Naive thymus-derived CD4-positive, alpha-beta T cell (primary cell): ENCODE measurements around the gene CTBS. TPM values are rescaled to one million over a fixed set of nuclear protein-coding genes. Genes with fewer than 3 reads are reported as not detected.

Source experiments
- ATAC-seq: fragments of 150-1000 bp; cut with Tn5 transposase; 2 replicates; pipeline ENCODE4 v1.10.0; 2021; ENCODE audit warnings: mild to moderate bottlenecking, moderate library complexity
- CTCF ChIA-PET: fragments of 350-600 bp; sonication (Branson Sonifier 250); formaldehyde crosslinking; loops from one replicate; lab custom pipeline; 2021; ENCODE audit warnings: antibody characterized with exemption; lab: Charles Lee
- POLR2A ChIA-PET: fragments of 350-600 bp; sonication (Branson Sonifier 250); formaldehyde crosslinking; loops from one replicate; lab custom pipeline; 2021; ENCODE audit warnings: antibody characterized with exemption, inconsistent platforms; lab: Charles Lee
- DNase-seq, 9 donors: peaks; one replicate each; pipeline versions ENCODE4 v3.0.0 to v3.0.0-alpha.2; 2020 to 2022; ENCODE audit warnings: mixed read lengths in 1 of 9
- H3K27ac ChIP-seq: one replicate; pipeline ENCODE4 v1.7.0; 2013; ENCODE audit warnings: mild to moderate bottlenecking, low read depth, low read length, moderate library complexity
- H3K27me3 ChIP-seq, 2 donors: one replicate each; pipeline ENCODE4 v1.7.0; 2013; ENCODE audit warnings: low read length in 2 of 2, mild to moderate bottlenecking in 2 of 2, moderate library complexity in 2 of 2; ENCODE audit not compliant: control insufficient read depth in 2 of 2, insufficient read depth in 2 of 2
- H3K36me3 ChIP-seq, 3 experiments: 1 replicate in 2 of 3; 2 replicates in 1 of 3; pipeline ENCODE4 v1.7.0; 2013; ENCODE audit warnings: low read length in 3 of 3, mild to moderate bottlenecking in 3 of 3, moderate library complexity in 1 of 3; ENCODE audit not compliant: insufficient read depth in 3 of 3, control insufficient read depth in 2 of 3
- H3K4me1 ChIP-seq, 2 donors: one replicate each; pipeline ENCODE4 v1.7.0; 2013; ENCODE audit warnings: low read length in 2 of 2, mild to moderate bottlenecking in 2 of 2, moderate library complexity in 1 of 2; ENCODE audit not compliant: control insufficient read depth in 2 of 2, insufficient read depth in 2 of 2
- H3K4me3 ChIP-seq: 2 replicates; pipeline ENCODE4 v1.7.0; 2013; ENCODE audit warnings: mild to moderate bottlenecking, low read length
- H3K9me3 ChIP-seq, 3 experiments: 1 replicate in 2 of 3; 2 replicates in 1 of 3; pipeline ENCODE4 v1.7.0; 2013; ENCODE audit warnings: low read length in 3 of 3; ENCODE audit not compliant: control insufficient read depth in 2 of 3
- H3K27ac Mint-ChIP-seq, 9 donors: one replicate each; pipeline ENCODE4 v1.8.0; 2020 to 2022; ENCODE audit warnings: mixed read lengths in 9 of 9, mild to moderate bottlenecking in 8 of 9, moderate library complexity in 5 of 9, inconsistent platforms in 2 of 9
- H3K27me3 Mint-ChIP-seq, 5 donors: one replicate each; pipeline ENCODE4 v1.8.0; 2021 to 2022; ENCODE audit warnings: mixed read lengths in 5 of 5, mild to moderate bottlenecking in 1 of 5
- H3K36me3 Mint-ChIP-seq, 5 donors: one replicate each; pipeline ENCODE4 v1.8.0; 2020 to 2022; ENCODE audit warnings: mixed read lengths in 5 of 5, mild to moderate bottlenecking in 3 of 5, inconsistent platforms in 1 of 5
- H3K4me1 Mint-ChIP-seq, 7 donors: one replicate each; pipeline ENCODE4 v1.8.0; 2020 to 2022; ENCODE audit warnings: mixed read lengths in 7 of 7, mild to moderate bottlenecking in 3 of 7, inconsistent platforms in 1 of 7
- H3K4me3 Mint-ChIP-seq, 10 donors: one replicate each; pipeline ENCODE4 v1.8.0; 2020 to 2022; ENCODE audit warnings: mild to moderate bottlenecking in 10 of 10, mixed read lengths in 10 of 10, moderate library complexity in 6 of 10, inconsistent platforms in 2 of 10
- H3K9me3 Mint-ChIP-seq, 11 donors: one replicate each; pipeline ENCODE4 v1.8.0; 2020 to 2022; ENCODE audit warnings: mixed read lengths in 11 of 11, mild to moderate bottlenecking in 4 of 11, inconsistent platforms in 1 of 11, moderate library complexity in 1 of 11
- intact Hi-C, 2 donors: fragments of 100-400 bp; cut with micrococcal nuclease; formaldehyde crosslinking; loops; one replicate each; pipeline ENCODE4 v1.15.1; 2023
- polyA plus RNA-seq, 2 donors: library from polyadenylated mRNA; unstranded; fragments of 300-500 nt; fragmentation: Illumina TruSeq; gene quantifications; one replicate each; pipeline ENCODE4 v1.2.3, GENCODE V29; 2021
- total RNA-seq, 6 experiments: library from RNA in 5 of 6; stranded (reverse) in 5 of 6; gene quantifications; 1 replicate in 5 of 6; 2 replicates in 1 of 6; pipeline ENCODE4 v1.2.3 and lab custom pipeline; 2021 to 2026

CTBS gene
- total and polyA plus RNA-seq, 7 experiments from 2014 or later, result 13.9 to 26.2 (median 19.0) TPM

DNA sequence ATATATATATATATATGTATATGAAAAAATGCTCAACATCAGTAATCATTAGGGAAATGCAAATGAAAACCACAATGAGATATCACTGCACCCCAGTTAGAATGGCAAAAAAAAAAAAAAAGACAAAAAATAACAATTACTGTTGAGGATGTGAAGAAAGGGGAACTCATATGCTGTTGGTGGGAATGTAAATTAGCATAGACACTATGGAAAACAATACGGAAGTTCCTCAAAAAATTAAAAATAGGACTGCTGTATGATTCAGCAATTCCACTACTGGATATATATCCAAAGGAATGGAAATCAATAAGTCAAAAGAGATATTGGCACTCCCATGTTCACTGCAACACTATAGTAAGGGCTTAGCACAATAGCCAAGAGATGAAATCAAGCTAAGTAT, 41.5 kb upstream of the CTBS start:
- Mint-ChIP-seq H3K27ac (no peak overlapping the region), H3K4me3 (no peak overlapping the region), H3K4me1 (peaks cover 7 to 27% (median 20%) of the 10 kb centered on the region in 7 donors), H3K27me3 (peaks cover 0 to 7% (median 0%) of the 10 kb centered on the region in 5 donors), H3K9me3 (peaks cover 0 to 20% (median 4%) of the 10 kb centered on the region in 11 donors), H3K36me3 (peaks cover 0 to 7% (median 3%) of the 10 kb centered on the region in 5 donors)
- H3K27ac ChIP-seq, result no peak overlapping the region
- H3K9me3 ChIP-seq, result no peaks in the 10 kb centered on the region
- CTCF ChIA-PET, result no interaction called here
- H3K4me3 ChIP-seq, result no peak overlapping the region
- ATAC-seq (no peak), DNase-seq (no peak)
- no peaks in the 10 kb centered on the region for H3K27me3 ChIP-seq
- no peaks in the 10 kb centered on the region for H3K36me3 ChIP-seq
- POLR2A ChIA-PET, result no interaction called here
- intact Hi-C loops, result loop anchor here in 1 of 2 donors (5.0 kb wide), 1 partner anchor 313 kb away; the partner anchor contains the start of gene SAMD13
- peaks cover 3 to 11% of the 10 kb centered on the region in 2 donors for H3K4me1 ChIP-seq

DNA sequence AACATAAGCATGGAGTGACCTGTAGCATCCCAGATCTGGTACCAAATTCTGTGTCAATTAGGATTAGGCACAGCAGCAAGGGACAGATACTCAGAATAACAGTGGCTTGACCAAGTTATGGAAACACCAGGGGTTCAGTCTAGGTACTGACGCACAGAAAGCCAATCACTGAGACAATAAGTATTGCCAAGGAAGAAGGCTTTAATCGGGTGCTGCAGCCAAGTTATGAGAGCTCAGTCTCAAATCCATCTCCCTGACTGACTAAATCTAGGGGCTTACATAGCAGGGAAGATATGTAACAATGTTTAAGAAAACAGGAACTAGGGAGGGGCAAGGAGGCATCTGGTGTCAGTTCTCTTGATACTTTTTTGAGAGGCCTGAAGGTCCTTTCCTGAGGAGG, 39.6 kb upstream of the CTBS start:
- POLR2A ChIA-PET, result interaction anchor here (0.9 to 1.2 kb wide), 3 partner anchors 41 to 178 kb away, joined by 3 read pairs; partner anchors contain the start of gene GNG5
- Histone ChIP-seq H3K4me3 (no peak overlapping the region), H3K36me3 (no peaks in the 10 kb centered on the region), H3K27me3 (no peaks in the 10 kb centered on the region), H3K27ac (no peak overlapping the region), H3K9me3 (no peaks in the 10 kb centered on the region), H3K4me1 (peaks cover 0 to 11% of the 10 kb centered on the region in 2 donors)
- Mint-ChIP-seq H3K9me3 (peaks cover 0 to 21% (median 4%) of the 10 kb centered on the region in 11 donors), H3K4me3 (no peak overlapping the region), H3K27ac (peak overlapping the region in 1 of 9 donors; percentile 7), H3K4me1 (peaks cover 4 to 24% (median 16%) of the 10 kb centered on the region in 7 donors), H3K36me3 (peaks cover 0 to 7% (median 3%) of the 10 kb centered on the region in 5 donors), H3K27me3 (no peaks in the 10 kb centered on the region)
- CTCF ChIA-PET, result no interaction called here
- intact Hi-C loops, result no loop called here
- no peak for ATAC-seq
- no peak for DNase-seq

DNA sequence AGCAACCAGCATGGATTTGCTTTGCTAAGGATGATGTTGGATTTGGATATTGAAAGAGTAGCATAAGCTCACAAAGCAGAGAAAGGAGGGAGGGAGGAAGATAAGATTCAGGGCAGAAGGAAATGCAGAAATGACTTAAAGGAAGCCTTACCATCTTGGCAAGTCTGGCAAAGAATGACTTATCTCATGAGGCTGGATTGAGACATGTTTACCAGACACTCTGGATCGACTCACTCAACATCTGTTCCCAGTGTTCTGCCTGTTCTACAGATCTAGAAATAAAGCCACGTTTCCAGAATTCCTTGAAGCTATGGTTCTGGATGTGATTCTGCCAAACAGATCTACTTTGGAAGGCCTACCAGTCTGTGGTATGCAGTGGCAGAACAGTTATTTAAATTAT, 38.8 kb upstream of the CTBS start:
- Mint-ChIP-seq H3K27ac (peak overlapping the region in 4 of 9 donors; percentile 2 to 91 (median 83)), H3K9me3 (peaks cover 0 to 21% (median 6%) of the 10 kb centered on the region in 11 donors), H3K4me1 (peaks cover 4 to 24% (median 16%) of the 10 kb centered on the region in 7 donors), H3K4me3 (no peak overlapping the region), H3K36me3 (peaks cover 0 to 7% (median 3%) of the 10 kb centered on the region in 5 donors), H3K27me3 (no peaks in the 10 kb centered on the region)
- POLR2A ChIA-PET, result interaction anchor here (0.9 to 2.8 kb wide), 2 partner anchors 39 to 177 kb away, joined by 3 to 20 read pairs; partner anchors contain the start of gene CTBS
- H3K9me3 ChIP-seq, result no peaks in the 10 kb centered on the region
- CTCF ChIA-PET, result interaction anchor here (0.6 to 0.7 kb wide), 2 partner anchors 9 to 20 kb away, joined by 3 to 4 read pairs; no protein-coding TSS in a partner anchor
- no peak for DNase-seq
- H3K4me3 ChIP-seq, result no peak overlapping the region
- H3K36me3 ChIP-seq, result no peaks in the 10 kb centered on the region
- peak overlapping the region; percentile 8 for H3K27ac ChIP-seq
- peaks cover 0 to 11% of the 10 kb centered on the region in 2 donors for H3K4me1 ChIP-seq
- ATAC-seq, result no peak
- no peaks in the 10 kb centered on the region for H3K27me3 ChIP-seq
- intact Hi-C loops, result no loop called here

DNA sequence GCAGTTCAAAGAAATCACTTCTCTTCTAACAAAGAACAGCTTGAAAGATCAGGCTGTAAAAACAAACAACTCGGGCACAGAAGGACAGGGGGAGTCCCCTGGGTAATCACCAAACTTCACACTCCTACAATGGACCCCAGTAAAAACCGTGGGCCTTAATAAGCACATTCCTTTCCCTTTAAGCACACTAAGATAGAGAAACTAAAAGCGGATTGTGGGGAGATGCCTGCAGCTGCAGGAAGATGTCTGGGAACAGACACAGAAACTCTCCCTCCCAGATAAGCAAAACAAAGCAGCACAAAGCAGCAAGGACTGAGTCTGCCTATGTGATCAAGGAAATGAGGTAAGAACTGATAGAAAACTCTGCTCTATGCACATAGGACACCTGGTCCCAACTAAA, 37.6 kb upstream of the CTBS start:
- Histone ChIP-seq H3K4me3 (no peak overlapping the region), H3K36me3 (no peaks in the 10 kb centered on the region), H3K27ac (peak overlapping the region; percentile 60), H3K4me1 (peaks cover 0 to 11% of the 10 kb centered on the region in 2 donors), H3K9me3 (no peaks in the 10 kb centered on the region), H3K27me3 (no peaks in the 10 kb centered on the region)
- DNase-seq (peak in 6 of 9 donors; percentile 15 to 58 (median 26)), ATAC-seq (peak; percentile 90)
- H3K36me3 Mint-ChIP-seq, result peaks cover 0 to 8% (median 4%) of the 10 kb centered on the region in 5 donors
- H3K27me3 Mint-ChIP-seq, result peaks cover 0 to under 1% (median 0%) of the 10 kb centered on the region in 5 donors
- ChIA-PET CTCF (no interaction called here), POLR2A (interaction anchor here (0.7 to 2.8 kb wide), 3 partner anchors 38 to 468 kb away, joined by 3 to 20 read pairs (median 3); partner anchors contain the start of genes CTBS, PRKACB and RPF1)
- peaks cover 0 to 30% (median 7%) of the 10 kb centered on the region in 11 donors for H3K9me3 Mint-ChIP-seq
- H3K4me1 Mint-ChIP-seq, result peaks cover 4 to 24% (median 16%) of the 10 kb centered on the region in 7 donors
- peak overlapping the region in 9 of 10 donors; percentile 43 to 81 (median 61) for H3K4me3 Mint-ChIP-seq
- intact Hi-C loops, result loop anchor here in 1 of 2 donors (2.0 kb wide), 1 partner anchor 37 kb away; the partner anchor contains the start of gene CTBS
- H3K27ac Mint-ChIP-seq, result peak overlapping the region in 8 of 9 donors; percentile 76 to 95 (median 90)

DNA sequence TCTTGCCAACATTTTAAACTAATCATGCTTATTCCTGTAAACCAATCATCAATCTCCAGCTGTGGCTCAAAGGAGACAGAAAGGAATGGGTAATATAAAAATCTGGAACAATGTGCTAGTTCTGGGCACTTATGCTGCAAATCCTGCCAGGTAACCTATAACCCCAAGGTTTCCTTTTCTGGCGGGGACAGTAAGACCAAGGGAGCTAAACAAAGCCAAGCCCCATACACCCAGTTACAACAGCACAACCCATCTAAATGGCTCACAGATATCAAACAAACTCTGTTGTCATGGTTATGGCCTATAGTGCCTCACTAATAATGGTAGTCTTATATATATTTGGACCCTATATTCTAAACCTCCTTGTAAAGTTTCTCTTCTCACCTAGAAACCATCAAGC, 36.9 kb upstream of the CTBS start:
- Mint-ChIP-seq H3K9me3 (peaks cover 4 to 38% (median 12%) of the 10 kb centered on the region in 11 donors), H3K4me3 (peak overlapping the region in 6 of 10 donors; percentile 60 to 81 (median 64)), H3K4me1 (peaks cover 4 to 24% (median 16%) of the 10 kb centered on the region in 7 donors), H3K27ac (peak overlapping the region in 8 of 9 donors; percentile 76 to 95 (median 90)), H3K36me3 (peaks cover 6 to 13% (median 8%) of the 10 kb centered on the region in 5 donors), H3K27me3 (peaks cover 0 to 5% (median 0%) of the 10 kb centered on the region in 5 donors)
- no peak for ATAC-seq
- Histone ChIP-seq H3K27ac (peak overlapping the region; percentile 60), H3K27me3 (no peaks in the 10 kb centered on the region), H3K4me3 (no peak overlapping the region), H3K9me3 (peaks cover 0 to 6% (median 0%) of the 10 kb centered on the region in 3 experiments), H3K4me1 (peaks cover 0 to 11% of the 10 kb centered on the region in 2 donors), H3K36me3 (no peaks in the 10 kb centered on the region)
- CTCF ChIA-PET, result no interaction called here
- intact Hi-C loops, result loop anchor here in 1 of 2 donors (2.0 kb wide), 1 partner anchor 36 kb away; the partner anchor contains the start of gene CTBS
- DNase-seq, result no peak
- POLR2A ChIA-PET, result interaction anchor here (1.2 to 2.8 kb wide), 2 partner anchors 37 to 132 kb away, joined by 3 to 20 read pairs; partner anchors contain the start of genes CTBS and RPF1

DNA sequence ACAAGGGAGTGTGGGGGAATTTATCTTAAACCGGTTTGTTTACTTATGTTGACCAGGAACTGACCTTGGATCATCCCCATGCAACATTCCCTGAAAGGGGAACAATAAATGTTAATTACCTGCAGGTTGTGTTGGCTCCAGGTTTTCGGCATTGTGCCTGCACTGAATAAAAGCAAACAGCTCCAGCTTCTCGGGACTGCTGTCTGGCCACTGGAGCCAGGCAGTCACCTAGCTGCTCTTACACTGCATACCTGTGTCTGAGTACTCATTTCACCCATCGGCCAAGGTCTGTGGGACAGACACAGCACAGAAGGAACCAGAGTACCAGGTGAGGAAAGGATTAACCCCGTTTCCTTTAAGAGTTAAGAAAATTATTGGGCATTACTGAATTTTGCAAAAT, 32.7 kb upstream of the CTBS start:
- intact Hi-C loops, result no loop called here
- POLR2A ChIA-PET, result interaction anchor here (0.6 to 1.6 kb wide), 2 partner anchors 35 to 95 kb away, joined by 3 to 5 read pairs; no protein-coding TSS in a partner anchor
- ATAC-seq (no peak), DNase-seq (no peak)
- Histone ChIP-seq H3K27me3 (no peaks in the 10 kb centered on the region), H3K4me1 (peaks cover 0 to 2% of the 10 kb centered on the region in 2 donors), H3K9me3 (peaks cover 0 to 29% (median 3%) of the 10 kb centered on the region in 3 experiments), H3K4me3 (no peak overlapping the region), H3K27ac (no peak overlapping the region), H3K36me3 (no peaks in the 10 kb centered on the region)
- Mint-ChIP-seq H3K27me3 (peaks cover 0 to 5% (median 0%) of the 10 kb centered on the region in 5 donors), H3K4me1 (peaks cover 2 to 13% (median 8%) of the 10 kb centered on the region in 7 donors), H3K4me3 (no peak overlapping the region), H3K36me3 (peaks cover 8 to 24% (median 20%) of the 10 kb centered on the region in 5 donors), H3K9me3 (peaks cover 10 to 60% (median 31%) of the 10 kb centered on the region in 11 donors), H3K27ac (no peak overlapping the region)
- CTCF ChIA-PET, result no interaction called here
